Testis (tissue), 3 donors: ENCODE measurements around the gene UTP18. TPM values are rescaled to one million over a fixed set of nuclear protein-coding genes. Genes with fewer than 3 reads are reported as not detected.

Experiments used
- DNase-seq: peaks from one replicate; pipeline ENCODE4 v3.0.0-alpha.2; 2019
- H3K27ac ChIP-seq, 2 donors: fragments of 200-600 bp; sonication (generic); one replicate each; pipeline ENCODE4 v1.5.1; 2019
- H3K27me3 ChIP-seq: fragments of 200-600 bp; sonication (generic); one replicate; pipeline ENCODE4 v1.5.1; 2019
- H3K36me3 ChIP-seq: fragments of 200-600 bp; sonication (generic); one replicate; pipeline ENCODE4 v1.5.1; 2017; ENCODE audit warnings: low read depth; ENCODE audit errors: missing control alignments
- H3K4me1 ChIP-seq: fragments of 200-600 bp; sonication (generic); one replicate; pipeline ENCODE4 v1.5.1; 2019
- H3K4me3 ChIP-seq, 2 donors: fragments of 200-600 bp; sonication (generic); one replicate each; pipeline ENCODE4 v1.5.1; 2017 to 2019
- H3K9me3 ChIP-seq: fragments of 200-600 bp; sonication (generic); one replicate; pipeline ENCODE4 v1.5.1; 2017
- POLR2A ChIP-seq: fragments of 450-650 bp; IDR thresholded peaks from one replicate; pipeline ENCODE4 v1.6.1; 2017; ENCODE audit warnings: antibody characterized with exemption, mild to moderate bottlenecking, moderate library complexity
- WGBS, 2 donors: methylation state at CpG; one replicate each; pipeline ENCODE4 v1.1.5; 2018; 5-methylcytosine and 5-hydroxymethylcytosine counted together
- intact Hi-C: fragments of 100-400 bp; cut with DNase I; formaldehyde crosslinking; loops from one replicate; pipeline ENCODE4 v1.15.1; 2023; ENCODE audit warnings: low total_unique reads
- polyA plus RNA-seq: library from polyadenylated mRNA; stranded (reverse); fragments of 350-450 nt; fragmentation: Illumina TruSeq; extraction: RNeasy Lipid Tissue Mini Kit (QIAGEN cat#74804); gene quantifications from one replicate; pipeline ENCODE4 v1.2.3, GENCODE V29; 2014; ENCODE audit warnings: low read depth, low replicate concordance; ENCODE audit not compliant: insufficient read depth
- total RNA-seq, 2 donors: library from RNA; depleted of rRNA; stranded (reverse); fragments of >200 nt; gene quantifications; one replicate each; pipeline ENCODE4 v1.2.3, GENCODE V29; 2016
- TF ChIP-seq, protein P1 (sequence below), 3 experiments: fragments of 450-650 bp in 2 of 3; fragments of 200-600 bp in 1 of 3; sonication (generic) in 1 of 3; IDR thresholded peaks; one replicate each; pipeline ENCODE4 v1.5.1; 2016 to 2019; ENCODE audit warnings: antibody characterized with exemption in 3 of 3, mild to moderate bottlenecking in 2 of 3, moderate library complexity in 1 of 3

UTP18 gene
- total and polyA plus RNA-seq, 3 donors from 2014 or later = 59.2 to 129 (median 71.2) TPM

DNA sequence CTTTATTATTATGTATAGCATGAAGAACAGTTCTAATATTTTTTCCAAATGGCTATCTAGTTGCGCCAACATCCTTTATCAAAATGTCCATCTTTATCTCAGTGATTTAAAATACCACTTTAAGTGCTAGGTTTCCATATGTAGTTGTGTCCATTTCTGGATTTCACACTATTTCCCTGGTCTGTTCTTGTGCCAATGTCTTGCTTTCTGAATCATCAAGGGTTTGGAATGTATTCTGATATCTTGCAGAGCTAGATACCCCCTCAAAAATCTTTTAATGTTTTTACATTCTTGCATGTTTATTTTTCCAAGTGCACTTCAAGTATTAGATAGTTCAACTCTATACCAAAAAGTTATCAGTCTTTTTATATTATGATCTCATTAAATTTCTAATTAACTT, 14.8 kb upstream of the UTP18 start:
- intact Hi-C loops = no loop called here
- no peak overlapping the region for H3K27ac ChIP-seq
- no peak overlapping the region for H3K4me3 ChIP-seq
- H3K4me1 ChIP-seq = no peaks in the 10 kb centered on the region
- no peaks in the 10 kb centered on the region for H3K27me3 ChIP-seq
- no peaks in the 10 kb centered on the region for H3K36me3 ChIP-seq
- no peak for DNase-seq
- TF ChIP-seq POLR2A = no peak
- TF ChIP-seq, protein P1, sequence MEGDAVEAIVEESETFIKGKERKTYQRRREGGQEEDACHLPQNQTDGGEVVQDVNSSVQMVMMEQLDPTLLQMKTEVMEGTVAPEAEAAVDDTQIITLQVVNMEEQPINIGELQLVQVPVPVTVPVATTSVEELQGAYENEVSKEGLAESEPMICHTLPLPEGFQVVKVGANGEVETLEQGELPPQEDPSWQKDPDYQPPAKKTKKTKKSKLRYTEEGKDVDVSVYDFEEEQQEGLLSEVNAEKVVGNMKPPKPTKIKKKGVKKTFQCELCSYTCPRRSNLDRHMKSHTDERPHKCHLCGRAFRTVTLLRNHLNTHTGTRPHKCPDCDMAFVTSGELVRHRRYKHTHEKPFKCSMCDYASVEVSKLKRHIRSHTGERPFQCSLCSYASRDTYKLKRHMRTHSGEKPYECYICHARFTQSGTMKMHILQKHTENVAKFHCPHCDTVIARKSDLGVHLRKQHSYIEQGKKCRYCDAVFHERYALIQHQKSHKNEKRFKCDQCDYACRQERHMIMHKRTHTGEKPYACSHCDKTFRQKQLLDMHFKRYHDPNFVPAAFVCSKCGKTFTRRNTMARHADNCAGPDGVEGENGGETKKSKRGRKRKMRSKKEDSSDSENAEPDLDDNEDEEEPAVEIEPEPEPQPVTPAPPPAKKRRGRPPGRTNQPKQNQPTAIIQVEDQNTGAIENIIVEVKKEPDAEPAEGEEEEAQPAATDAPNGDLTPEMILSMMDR (IDR thresholded peaks at IDR 0.05) = no peak
- 97 to 100% methylated on average over 1 of the region's 1 CpG for WGBS, 2 donors
- H3K9me3 ChIP-seq = no peaks in the 10 kb centered on the region

DNA sequence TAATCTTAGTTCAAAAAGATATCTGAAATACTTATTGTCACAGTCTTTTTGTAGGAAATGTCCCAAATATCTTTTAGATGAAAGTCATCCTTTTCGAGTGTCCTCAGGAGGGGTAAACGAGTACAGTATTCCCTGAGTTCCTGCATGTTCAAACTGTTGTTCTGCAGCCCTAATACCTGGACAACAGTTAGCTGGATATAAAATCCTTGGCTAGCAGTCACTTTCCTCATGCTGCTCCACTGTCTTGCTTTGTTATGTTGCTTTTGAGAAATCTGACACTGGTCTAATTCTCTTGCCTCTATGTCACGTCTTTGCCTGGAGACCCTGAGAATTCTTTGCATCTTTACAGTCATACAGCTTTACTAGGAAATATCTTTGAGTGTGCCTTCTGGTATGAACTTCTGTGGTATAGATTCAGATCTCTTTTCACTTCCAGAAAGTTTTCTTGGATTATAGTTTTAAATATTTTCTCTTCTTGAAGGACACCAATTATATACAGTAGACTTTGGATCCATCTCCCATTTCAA, 10.0 kb upstream of the UTP18 start:
- DNase-seq = no peak
- no peaks in the 10 kb centered on the region for H3K27me3 ChIP-seq
- no peak overlapping the region for H3K4me3 ChIP-seq
- TF ChIP-seq, protein P1 (IDR thresholded peaks at IDR 0.05) = no peak
- no peak for TF ChIP-seq POLR2A
- 90 to 97% methylated on average over 3 of the region's 3 CpGs for WGBS, 2 donors
- intact Hi-C loops = no loop called here
- H3K36me3 ChIP-seq = no peaks in the 10 kb centered on the region
- H3K9me3 ChIP-seq = no peaks in the 10 kb centered on the region
- no peak overlapping the region for H3K27ac ChIP-seq
- no peaks in the 10 kb centered on the region for H3K4me1 ChIP-seq

DNA sequence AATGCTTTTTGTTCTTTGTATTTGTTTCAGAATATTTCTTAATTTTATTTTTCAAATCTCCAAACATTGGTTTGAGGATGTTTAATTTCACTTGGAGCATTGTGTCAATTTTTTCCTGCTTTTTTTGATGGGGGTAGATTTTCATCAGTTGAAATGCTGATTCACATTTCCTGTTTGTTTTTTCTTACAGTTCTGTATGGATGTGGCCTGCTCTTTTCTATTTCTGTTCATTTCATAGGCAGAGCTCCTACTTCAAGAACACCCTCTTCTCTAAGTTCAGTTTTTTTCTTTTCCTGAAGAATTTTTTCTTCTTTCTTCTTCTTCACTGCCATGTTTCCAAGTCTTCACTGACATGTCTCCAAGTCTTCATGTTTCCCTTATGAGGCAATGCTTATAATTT, 9.3 kb upstream of the UTP18 start:
- no peaks in the 10 kb centered on the region for H3K36me3 ChIP-seq
- no peak overlapping the region for H3K27ac ChIP-seq
- intact Hi-C loops = no loop called here
- no peak for DNase-seq
- H3K4me3 ChIP-seq = no peak overlapping the region
- H3K27me3 ChIP-seq = no peaks in the 10 kb centered on the region
- no peaks in the 10 kb centered on the region for H3K4me1 ChIP-seq
- no peaks in the 10 kb centered on the region for H3K9me3 ChIP-seq
- TF ChIP-seq, protein P1 (IDR thresholded peaks at IDR 0.05) = no peak

DNA sequence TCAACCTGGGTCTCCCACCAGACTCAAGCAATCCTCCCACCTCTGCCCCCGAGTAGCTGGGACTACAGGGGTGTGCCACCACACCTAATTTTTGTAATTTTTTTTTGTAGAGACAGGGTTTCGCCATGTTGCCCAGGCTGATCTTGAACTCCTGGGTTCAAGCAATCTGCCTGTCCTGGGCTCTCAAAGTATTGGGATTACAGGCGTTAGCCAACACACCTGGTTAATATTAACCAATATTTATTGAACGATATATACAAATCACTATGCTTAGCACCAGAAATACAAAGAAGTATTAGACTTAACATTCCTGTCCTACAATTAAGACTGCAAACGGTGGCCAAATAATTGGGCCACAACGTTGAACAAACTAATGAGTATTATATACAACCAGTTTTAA, 4.7 kb upstream of the UTP18 start:
- no peaks in the 10 kb centered on the region for H3K27me3 ChIP-seq
- 88 to 89% methylated on average over 6 of the region's 6 CpGs for WGBS, 2 donors
- H3K36me3 ChIP-seq = no peaks in the 10 kb centered on the region
- no peak overlapping the region for H3K4me3 ChIP-seq
- H3K9me3 ChIP-seq = no peaks in the 10 kb centered on the region
- no peak for TF ChIP-seq POLR2A
- TF ChIP-seq, protein P1 (IDR thresholded peaks at IDR 0.05) = no peak
- intact Hi-C loops = no loop called here
- H3K27ac ChIP-seq = no peak overlapping the region
- DNase-seq = no peak
- H3K4me1 ChIP-seq = peaks cover 17% of the 10 kb centered on the region

DNA sequence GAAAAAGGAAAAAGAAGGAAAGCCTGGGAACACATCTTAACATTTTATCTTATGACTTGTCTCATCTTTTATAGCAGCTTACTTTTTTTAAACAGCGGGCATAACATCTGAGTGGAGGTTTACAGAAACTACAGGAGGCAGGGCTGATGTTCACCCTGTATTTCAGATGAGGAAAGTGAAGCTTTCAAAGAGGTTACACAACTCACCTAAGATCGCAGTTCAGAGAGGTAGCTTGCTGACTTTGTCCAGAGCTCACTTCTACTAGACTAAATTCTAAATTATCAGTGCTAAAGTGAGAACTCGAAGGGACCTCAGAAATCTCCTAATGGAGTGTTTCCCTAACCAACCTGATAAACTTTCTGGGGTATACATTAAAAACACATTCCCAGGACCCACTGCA, 4.2 kb upstream of the UTP18 start:
- WGBS, 2 donors = 85 to 93% methylated on average over 3 of the region's 3 CpGs
- TF ChIP-seq, protein P1 (IDR thresholded peaks at IDR 0.05) = no peak
- no peak for TF ChIP-seq POLR2A
- H3K4me1 ChIP-seq = peaks cover 17% of the 10 kb centered on the region
- no peak overlapping the region for H3K4me3 ChIP-seq
- no peaks in the 10 kb centered on the region for H3K36me3 ChIP-seq
- H3K27ac ChIP-seq = no peak overlapping the region
- intact Hi-C loops = no loop called here
- no peaks in the 10 kb centered on the region for H3K9me3 ChIP-seq
- no peak for DNase-seq
- H3K27me3 ChIP-seq = no peaks in the 10 kb centered on the region
